Central memory CD8-positive, alpha-beta T cell (primary cell): Measurements from ENCODE around the gene HOOK2.
"Not testable (repeated sequence)": the region's sequence is repeated elsewhere in the genome, so short reads cannot be mapped to it uniquely, and the experiment has no call there.

Experiments used
- ATAC-seq: fragments of 150-1000 bp; cut with Tn5 transposase; replicated peaks from 2 replicates; pipeline ENCODE4 v1.10.0; 2022; ENCODE audit warnings: mild to moderate bottlenecking, moderate FRiP score, moderate number of reproducible peaks; ENCODE audit not compliant: poor library complexity, severe bottlenecking; ENCODE audit errors: extremely low read depth
- DNase-seq, 2 donors: peaks; one replicate each; pipeline ENCODE4 v3.0.0; 2021; ENCODE audit warnings: low spot score in 2 of 2
- H3K27ac Mint-ChIP-seq: one replicate; pipeline ENCODE4 v1.8.0; 2022; ENCODE audit warnings: low read depth, mild to moderate bottlenecking, moderate library complexity, mixed read lengths
- H3K27me3 Mint-ChIP-seq: one replicate; pipeline ENCODE4 v1.8.0; 2022; ENCODE audit warnings: mixed read lengths
- H3K36me3 Mint-ChIP-seq: one replicate; pipeline ENCODE4 v1.8.0; 2022; ENCODE audit warnings: mild to moderate bottlenecking, moderate library complexity, mixed read lengths; ENCODE audit not compliant: insufficient read depth
- H3K4me1 Mint-ChIP-seq: one replicate; pipeline ENCODE4 v1.8.0; 2022; ENCODE audit warnings: mixed read lengths
- H3K4me3 Mint-ChIP-seq: one replicate; pipeline ENCODE4 v1.8.0; 2022; ENCODE audit warnings: mild to moderate bottlenecking, moderate library complexity, mixed read lengths
- H3K9me3 Mint-ChIP-seq: one replicate; pipeline ENCODE4 v1.8.0; 2022; ENCODE audit warnings: mixed read lengths

Gene HOOK2

DNA sequence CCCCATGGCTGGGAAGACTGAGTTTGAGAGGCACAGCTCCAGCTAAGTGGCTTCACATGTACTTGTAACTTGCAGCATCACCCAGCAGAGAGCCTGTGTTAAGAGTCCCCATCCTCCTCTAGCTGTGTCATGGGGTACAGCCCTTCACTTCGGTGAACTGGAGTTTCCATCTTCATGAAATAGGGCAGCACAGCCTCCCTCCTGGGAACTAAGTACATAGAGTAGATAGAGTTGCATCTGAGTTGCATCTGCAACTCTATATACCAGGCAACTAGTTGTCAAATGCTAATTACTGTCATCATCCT, 25.1 kb upstream of the HOOK2 start:
- peaks cover 26% of the 10 kb centered on the region for H3K4me1 Mint-ChIP-seq
- H3K27ac Mint-ChIP-seq = no peak overlapping the region
- H3K4me3 Mint-ChIP-seq = peak overlapping the region; percentile 83
- peaks cover 13% of the 10 kb centered on the region for H3K36me3 Mint-ChIP-seq
- H3K27me3 Mint-ChIP-seq = no peaks in the 10 kb centered on the region
- no peak for DNase-seq
- no peaks in the 10 kb centered on the region for H3K9me3 Mint-ChIP-seq
- no peak for ATAC-seq

DNA sequence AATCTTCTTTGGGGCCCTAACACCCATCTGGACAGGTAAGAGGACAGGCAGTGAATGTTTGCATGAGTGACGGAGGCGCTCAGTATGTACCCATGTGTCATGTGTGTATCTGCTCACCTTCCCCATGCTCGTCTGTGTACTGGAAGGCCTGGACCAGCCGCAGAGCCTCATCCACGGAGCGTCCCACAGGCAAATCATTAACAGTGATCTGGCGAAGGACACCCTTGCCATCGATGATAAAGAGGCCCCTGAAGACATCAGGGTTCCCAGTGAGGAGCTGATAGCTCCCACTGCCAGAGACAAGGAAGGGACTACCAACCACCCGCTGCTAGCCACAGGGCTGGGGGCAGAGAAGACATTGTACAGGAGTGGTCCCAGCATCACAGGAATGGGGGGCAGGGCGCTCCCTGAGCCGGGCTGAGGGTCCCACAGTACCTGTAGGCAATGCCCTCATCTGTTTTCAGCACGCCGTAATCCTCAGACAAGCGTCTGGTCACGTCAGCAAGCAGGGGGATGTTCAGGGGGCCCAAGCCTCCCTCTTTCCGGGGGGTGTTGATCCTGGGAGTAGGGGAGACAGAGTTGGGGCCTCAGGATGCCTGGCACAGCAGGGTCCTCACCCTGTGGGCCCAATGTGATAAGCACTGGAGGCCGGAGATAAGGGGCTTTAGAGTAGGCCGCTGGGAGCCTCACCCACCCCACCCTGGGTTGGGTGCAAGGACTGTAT, 24.6 kb upstream of the HOOK2 start:
- Mint-ChIP-seq H3K27me3 (no peaks in the 10 kb centered on the region), H3K27ac (no peak overlapping the region), H3K36me3 (peaks cover 14% of the 10 kb centered on the region), H3K4me1 (peaks cover 26% of the 10 kb centered on the region), H3K9me3 (no peaks in the 10 kb centered on the region), H3K4me3 (peak overlapping the region; percentile 83)
- ATAC-seq = no peak
- DNase-seq = no peak

DNA sequence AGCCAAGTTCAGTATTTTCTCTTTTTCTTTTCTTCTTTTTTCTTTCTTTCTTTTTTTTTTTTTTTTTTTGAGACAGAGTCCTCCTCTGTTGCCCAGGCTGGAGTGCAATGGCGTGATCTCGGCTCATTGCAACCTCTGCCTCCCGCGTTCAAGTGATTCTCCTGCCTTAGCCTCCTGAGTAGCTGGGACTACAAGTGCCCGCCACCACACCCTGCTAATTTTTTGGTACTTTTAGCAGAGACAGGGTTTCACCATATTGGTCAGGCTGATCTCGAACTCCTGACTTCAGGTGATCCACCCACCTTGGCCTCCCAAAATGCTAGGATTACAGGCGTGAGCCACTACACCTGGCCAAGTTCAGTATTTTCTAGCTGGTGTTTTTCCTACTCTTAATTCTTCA, 22.3 kb upstream of the HOOK2 start:
- H3K27ac Mint-ChIP-seq, ATAC-seq, H3K27me3 Mint-ChIP-seq, DNase-seq, H3K9me3 Mint-ChIP-seq, H3K4me3 Mint-ChIP-seq: not testable (repeated sequence)
- peaks cover 33% of the 10 kb centered on the region for H3K4me1 Mint-ChIP-seq
- peaks cover 35% of the 10 kb centered on the region for H3K36me3 Mint-ChIP-seq

DNA sequence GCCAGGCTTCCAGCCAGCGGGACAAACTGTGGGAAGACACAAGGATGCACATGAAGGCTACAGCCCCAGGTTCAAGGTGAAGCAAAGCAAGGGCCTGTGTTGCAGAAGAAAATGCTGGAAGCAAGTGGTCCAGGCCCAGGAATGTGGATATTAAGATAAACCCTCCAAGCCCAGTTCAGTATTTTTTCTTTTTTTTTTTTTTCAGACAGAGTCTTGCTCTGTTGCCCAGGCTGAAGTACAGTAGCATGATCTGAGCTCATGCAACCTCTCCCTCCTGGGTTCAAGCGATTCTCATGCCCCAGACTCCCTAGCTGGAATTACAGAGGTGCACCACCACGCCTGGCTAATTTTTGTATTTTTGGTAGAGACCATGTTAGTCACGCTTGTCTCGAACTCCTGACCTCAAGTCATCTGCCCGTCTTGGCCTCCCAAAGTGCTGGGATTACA, 21.8 kb upstream of the HOOK2 start:
- H3K4me1 Mint-ChIP-seq = peaks cover 28% of the 10 kb centered on the region
- H3K9me3 Mint-ChIP-seq = no peaks in the 10 kb centered on the region
- no peaks in the 10 kb centered on the region for H3K27me3 Mint-ChIP-seq
- peaks cover 37% of the 10 kb centered on the region for H3K36me3 Mint-ChIP-seq
- no peak for DNase-seq
- ATAC-seq = no peak
- no peak overlapping the region for H3K4me3 Mint-ChIP-seq
- no peak overlapping the region for H3K27ac Mint-ChIP-seq

GRCh38 chr19:12796146-12797071, 21.1 kb upstream of the HOOK2 start:
- H3K27ac Mint-ChIP-seq = peak overlapping the region; percentile 97
- no peaks in the 10 kb centered on the region for H3K9me3 Mint-ChIP-seq
- peaks cover 44% of the 10 kb centered on the region for H3K36me3 Mint-ChIP-seq
- H3K4me3 Mint-ChIP-seq = peak overlapping the region; percentile 66
- peaks cover 26% of the 10 kb centered on the region for H3K4me1 Mint-ChIP-seq
- no peak for ATAC-seq
- DNase-seq = peak; percentile 63 to 73
- no peaks in the 10 kb centered on the region for H3K27me3 Mint-ChIP-seq

- no peaks in the 10 kb centered on the region for H3K9me3 Mint-ChIP-seq
- ATAC-seq = no peak
- peaks cover 32% of the 10 kb centered on the region for H3K4me1 Mint-ChIP-seq
- peak overlapping the region; percentile 97 for H3K27ac Mint-ChIP-seq
- no peak for DNase-seq
- H3K4me3 Mint-ChIP-seq = no peak overlapping the region
- H3K36me3 Mint-ChIP-seq = peaks cover 54% of the 10 kb centered on the region
- H3K27me3 Mint-ChIP-seq = no peaks in the 10 kb centered on the region
These were observed 19.6 kb upstream of the HOOK2 start for GRCh38 chr19:12794971-12795381.

DNA sequence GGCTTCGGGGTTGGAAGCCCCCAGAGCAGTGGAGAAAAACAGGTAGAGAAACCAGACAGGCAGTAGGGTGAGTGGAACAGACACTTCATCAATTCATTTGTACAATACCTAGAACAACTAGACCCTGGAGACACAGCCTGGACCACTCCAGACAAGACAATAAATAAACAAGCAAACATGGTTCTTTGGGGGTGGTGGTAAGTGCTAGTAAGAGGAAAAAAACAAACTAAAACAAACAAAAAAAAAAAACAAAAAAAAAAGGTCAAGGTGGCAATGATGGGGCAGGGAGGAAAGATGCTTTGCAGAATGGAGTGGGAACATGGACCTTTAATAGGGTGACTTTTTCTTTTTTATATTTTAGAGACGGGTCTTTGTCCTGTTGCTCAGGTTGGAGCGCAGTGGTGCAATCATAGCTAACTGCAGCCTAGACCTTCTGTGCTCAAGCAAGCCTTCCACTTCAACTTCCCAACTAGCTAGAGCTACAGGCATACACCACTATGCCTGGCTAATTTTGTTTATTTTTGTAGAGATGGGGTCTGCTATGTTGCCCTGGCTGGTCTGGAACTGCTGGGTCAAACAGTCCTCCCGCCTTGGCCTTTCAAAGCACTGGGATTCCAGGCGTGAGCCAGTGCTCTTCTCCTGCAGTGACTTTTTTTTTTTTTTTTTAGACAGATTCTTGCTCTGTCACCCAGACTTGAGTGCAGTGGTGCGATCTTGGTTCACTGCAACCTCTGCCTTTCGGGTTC, 19.0 kb upstream of the HOOK2 start:
- H3K4me3 Mint-ChIP-seq = peak overlapping the region; percentile 96
- peaks cover 50% of the 10 kb centered on the region for H3K36me3 Mint-ChIP-seq

GRCh38 chr19:12793290-12794195, 18.2 kb upstream of the HOOK2 start:
- peaks cover 39% of the 10 kb centered on the region for H3K4me1 Mint-ChIP-seq
- DNase-seq = peak; percentile 95 to 96
- no peaks in the 10 kb centered on the region for H3K27me3 Mint-ChIP-seq
- H3K27ac Mint-ChIP-seq = peak overlapping the region; percentile 97
- H3K36me3 Mint-ChIP-seq = peaks cover 52% of the 10 kb centered on the region
- ATAC-seq = peak; percentile 48
- no peaks in the 10 kb centered on the region for H3K9me3 Mint-ChIP-seq
- peak overlapping the region; percentile 96 for H3K4me3 Mint-ChIP-seq

More for the DNA sequence above, 19.0 kb upstream of the HOOK2 start:
- no peaks in the 10 kb centered on the region for H3K27me3 Mint-ChIP-seq
- H3K9me3 Mint-ChIP-seq = no peaks in the 10 kb centered on the region
- DNase-seq (no peak), ATAC-seq (no peak)
- peak overlapping the region; percentile 97 for H3K27ac Mint-ChIP-seq
- peaks cover 32% of the 10 kb centered on the region for H3K4me1 Mint-ChIP-seq

GRCh38 chr19:12792853-12793289, 17.5 kb upstream of the HOOK2 start:
- no peaks in the 10 kb centered on the region for H3K9me3 Mint-ChIP-seq
- peaks cover 52% of the 10 kb centered on the region for H3K36me3 Mint-ChIP-seq
- H3K4me3 Mint-ChIP-seq = peak overlapping the region; percentile 96

DNA sequence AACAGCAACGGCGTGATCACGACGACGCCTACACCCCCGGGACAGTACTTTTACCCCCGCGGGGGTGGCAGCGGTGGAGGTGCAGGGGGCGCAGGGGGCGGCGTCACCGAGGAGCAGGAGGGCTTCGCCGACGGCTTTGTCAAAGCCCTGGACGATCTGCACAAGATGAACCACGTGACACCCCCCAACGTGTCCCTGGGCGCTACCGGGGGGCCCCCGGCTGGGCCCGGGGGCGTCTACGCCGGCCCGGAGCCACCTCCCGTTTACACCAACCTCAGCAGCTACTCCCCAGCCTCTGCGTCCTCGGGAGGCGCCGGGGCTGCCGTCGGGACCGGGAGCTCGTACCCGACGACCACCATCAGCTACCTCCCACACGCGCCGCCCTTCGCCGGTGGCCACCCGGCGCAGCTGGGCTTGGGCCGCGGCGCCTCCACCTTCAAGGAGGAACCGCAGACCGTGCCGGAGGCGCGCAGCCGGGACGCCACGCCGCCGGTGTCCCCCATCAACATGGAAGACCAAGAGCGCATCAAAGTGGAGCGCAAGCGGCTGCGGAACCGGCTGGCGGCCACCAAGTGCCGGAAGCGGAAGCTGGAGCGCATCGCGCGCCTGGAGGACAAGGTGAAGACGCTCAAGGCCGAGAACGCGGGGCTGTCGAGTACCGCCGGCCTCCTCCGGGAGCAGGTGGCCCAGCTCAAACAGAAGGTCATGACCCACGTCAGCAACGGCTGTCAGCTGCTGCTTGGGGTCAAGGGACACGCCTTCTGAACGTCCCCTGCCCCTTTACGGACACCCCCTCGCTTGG, 16.9 kb upstream of the HOOK2 start:
- no peak for ATAC-seq
- DNase-seq = peak; percentile 63 to 65
- Mint-ChIP-seq H3K4me3 (peak overlapping the region; percentile 96), H3K36me3 (peaks cover 52% of the 10 kb centered on the region), H3K4me1 (peaks cover 39% of the 10 kb centered on the region), H3K9me3 (no peaks in the 10 kb centered on the region), H3K27ac (peak overlapping the region; percentile 97), H3K27me3 (no peaks in the 10 kb centered on the region)

More at GRCh38 chr19:12792853-12793289, 17.5 kb upstream of the HOOK2 start:
- H3K4me1 Mint-ChIP-seq = peaks cover 39% of the 10 kb centered on the region
- H3K27ac Mint-ChIP-seq = peak overlapping the region; percentile 97
- ATAC-seq (no peak), DNase-seq (peak in 1 of 2 donors; percentile 41)
- no peaks in the 10 kb centered on the region for H3K27me3 Mint-ChIP-seq
